Measurements from ENCODE around the gene GRIA1. TPM values are rescaled to one million over a fixed set of nuclear protein-coding genes. Genes with fewer than 3 reads are reported as not detected.

The GRIA1 gene
- total RNA-seq, 4 donors from 2014 or later = 0.63 to 1.2 (median 0.93) TPM

- Histone ChIP-seq H3K36me3 (no peaks in the 10 kb centered on the region), H3K4me3 (no peak overlapping the region), H3K9me3 (no peaks in the 10 kb centered on the region), H3K4me1 (no peaks in the 10 kb centered on the region), H3K27ac (replicated peaks in 1 of 4) (no peak overlapping the region), H3K27me3 (no peaks in the 10 kb centered on the region)
- no peak for DNase-seq (ENCODE audit: extremely low spot score)
- TF ChIP-seq EP300 (IDR thresholded peaks at IDR 0.05) (no peak), POLR2A (IDR thresholded peaks at IDR 0.05; ENCODE audit: low read depth) (no peak), CTCF (IDR thresholded peaks at IDR 0.05) (no peak), POLR2AphosphoS5 (IDR thresholded peaks at IDR 0.05) (no peak)
- WGBS = 78% methylated on average over 3 of the region's 3 CpGs
- intact Hi-C loops (cut with DNase I) = no loop called here
Observed at GRCh38 chr5:153558957-153559356, 68.5 kb downstream of the GRIA1 start.

- no peak for DNase-seq (ENCODE audit: extremely low spot score)
- Histone ChIP-seq H3K27me3 (no peaks in the 10 kb centered on the region), H3K4me1 (no peaks in the 10 kb centered on the region), H3K27ac (replicated peaks in 1 of 4) (no peak overlapping the region), H3K36me3 (no peaks in the 10 kb centered on the region), H3K9me3 (no peaks in the 10 kb centered on the region), H3K4me3 (no peak overlapping the region)
- TF ChIP-seq CTCF (IDR thresholded peaks at IDR 0.05) (no peak), EP300 (IDR thresholded peaks at IDR 0.05) (no peak), POLR2A (IDR thresholded peaks at IDR 0.05; ENCODE audit: low read depth) (no peak), POLR2AphosphoS5 (IDR thresholded peaks at IDR 0.05) (no peak)
- intact Hi-C loops (cut with DNase I) = no loop called here
- WGBS = 40% methylated on average over 1 of the region's 1 CpG
Observed at GRCh38 chr5:153559926-153560325, 69.5 kb downstream of the GRIA1 start.

- Histone ChIP-seq H3K36me3 (no peaks in the 10 kb centered on the region), H3K27me3 (no peaks in the 10 kb centered on the region), H3K27ac (replicated peaks in 1 of 4) (no peak overlapping the region), H3K4me3 (no peak overlapping the region), H3K9me3 (no peaks in the 10 kb centered on the region), H3K4me1 (no peaks in the 10 kb centered on the region)
- intact Hi-C loops (cut with DNase I) = no loop called here
- no peak for DNase-seq (ENCODE audit: extremely low spot score)
- 57% methylated on average over 1 of the region's 1 CpG for WGBS
- TF ChIP-seq EP300 (IDR thresholded peaks at IDR 0.05) (no peak), POLR2AphosphoS5 (IDR thresholded peaks at IDR 0.05) (no peak), CTCF (IDR thresholded peaks at IDR 0.05) (no peak), POLR2A (IDR thresholded peaks at IDR 0.05; ENCODE audit: low read depth) (no peak)
Observed at GRCh38 chr5:153562189-153562588, 71.7 kb downstream of the GRIA1 start.

- no peak overlapping the region for H3K4me3 ChIP-seq
- H3K27ac ChIP-seq (replicated peaks in 1 of 4) = no peak overlapping the region
- H3K9me3 ChIP-seq = no peaks in the 10 kb centered on the region
- H3K27me3 ChIP-seq = no peaks in the 10 kb centered on the region
- intact Hi-C loops (cut with DNase I) = no loop called here
- no peak for DNase-seq (ENCODE audit: extremely low spot score)
- peaks cover 0 to 19% (median 13%) of the 10 kb centered on the region in 4 donors for H3K4me1 ChIP-seq
- H3K36me3 ChIP-seq = no peaks in the 10 kb centered on the region
- TF ChIP-seq CTCF (IDR thresholded peaks at IDR 0.05) (no peak), POLR2AphosphoS5 (IDR thresholded peaks at IDR 0.05) (no peak), POLR2A (IDR thresholded peaks at IDR 0.05; ENCODE audit: low read depth) (no peak), EP300 (IDR thresholded peaks at IDR 0.05) (no peak)
- WGBS = 87% methylated on average over 1 of the region's 1 CpG
Observed at GRCh38 chr5:153565822-153566221, 75.4 kb downstream of the GRIA1 start.

- intact Hi-C loops (cut with DNase I) = no loop called here
- TF ChIP-seq CTCF (IDR thresholded peaks at IDR 0.05) (no peak), POLR2A (IDR thresholded peaks at IDR 0.05; ENCODE audit: low read depth) (no peak), EP300 (IDR thresholded peaks at IDR 0.05) (no peak), POLR2AphosphoS5 (IDR thresholded peaks at IDR 0.05) (no peak)
- Histone ChIP-seq H3K4me3 (no peak overlapping the region), H3K4me1 (peaks cover 0 to 19% (median 13%) of the 10 kb centered on the region in 4 donors), H3K27ac (replicated peaks in 1 of 4) (no peak overlapping the region), H3K9me3 (no peaks in the 10 kb centered on the region), H3K36me3 (no peaks in the 10 kb centered on the region), H3K27me3 (no peaks in the 10 kb centered on the region)
- WGBS = 54% methylated on average over 1 of the region's 1 CpG
- DNase-seq (ENCODE audit: extremely low spot score) = no peak
Observed at GRCh38 chr5:153569036-153569435, 78.6 kb downstream of the GRIA1 start.
